ENCODE results near the gene ADAMTSL5.

Gene ADAMTSL5

GRCh38 chr19:1466461-1467214 is 46.2 kb downstream of the ADAMTSL5 start:
- in situ Hi-C loops (cut with HindIII; ENCODE audit: low pct_unique_long_range_greater_than_20kb, low sequenced_read_pairs), result no loop called here

DNA sequence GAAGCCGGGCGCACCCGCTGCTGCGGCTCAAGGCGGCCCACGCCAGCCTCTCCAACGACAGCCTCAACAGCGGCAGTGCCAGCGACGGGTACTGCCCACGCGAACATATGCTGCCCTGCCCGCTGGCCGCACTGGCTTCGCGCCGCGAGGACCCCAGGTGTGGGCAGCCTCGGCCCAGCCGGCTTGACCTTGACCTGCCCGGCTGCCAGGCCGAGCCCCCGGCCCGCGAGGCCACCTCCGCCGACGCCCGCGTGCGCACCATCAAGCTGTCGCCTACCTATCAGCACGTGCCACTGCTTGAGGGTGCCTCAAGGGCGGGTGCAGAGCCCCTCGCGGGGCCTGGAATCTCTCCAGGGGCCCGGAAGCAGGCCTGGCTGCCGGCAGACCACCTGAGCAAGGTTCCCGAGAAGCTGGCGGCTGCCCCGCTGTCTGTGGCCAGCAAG is 46.8 kb downstream of the ADAMTSL5 start:
- no peak for DNase-seq (ENCODE audit: low read depth in 1 of 2, low spot score in 1 of 2)
- in situ Hi-C loops (cut with HindIII; ENCODE audit: low pct_unique_long_range_greater_than_20kb, low sequenced_read_pairs), result no loop called here
- no peak for TF ChIP-seq JUND (IDR thresholded peaks at IDR 0.05; ENCODE audit: low read depth)

More at GRCh38 chr19:1466461-1467214, 46.2 kb downstream of the ADAMTSL5 start:
- no peak for TF ChIP-seq JUND (IDR thresholded peaks at IDR 0.05; ENCODE audit: low read depth)
- DNase-seq (ENCODE audit: low read depth in 1 of 2, low spot score in 1 of 2), result no peak

- no peak for TF ChIP-seq JUND (IDR thresholded peaks at IDR 0.05; ENCODE audit: low read depth)
Measured at GRCh38 chr19:1465191-1466016, 47.4 kb downstream of the ADAMTSL5 start.

GRCh38 chr19:1461862-1462261 is 51.0 kb downstream of the ADAMTSL5 start:
- TF ChIP-seq JUND (IDR thresholded peaks at IDR 0.05; ENCODE audit: low read depth), result no peak
- in situ Hi-C loops (cut with HindIII; ENCODE audit: low pct_unique_long_range_greater_than_20kb, low sequenced_read_pairs), result no loop called here
- no peak for DNase-seq (ENCODE audit: low read depth in 1 of 2, low spot score in 1 of 2)

More at GRCh38 chr19:1465191-1466016, 47.4 kb downstream of the ADAMTSL5 start:
- in situ Hi-C loops (cut with HindIII; ENCODE audit: low pct_unique_long_range_greater_than_20kb, low sequenced_read_pairs), result no loop called here
- DNase-seq (ENCODE audit: low read depth in 1 of 2, low spot score in 1 of 2), result no peak

- DNase-seq (ENCODE audit: low read depth in 1 of 2, low spot score in 1 of 2), result no peak
- no peak for TF ChIP-seq JUND (IDR thresholded peaks at IDR 0.05; ENCODE audit: low read depth)
- in situ Hi-C loops (cut with HindIII; ENCODE audit: low pct_unique_long_range_greater_than_20kb, low sequenced_read_pairs), result no loop called here
Measured at GRCh38 chr19:1460033-1460995, 52.5 kb downstream of the ADAMTSL5 start.

DNA sequence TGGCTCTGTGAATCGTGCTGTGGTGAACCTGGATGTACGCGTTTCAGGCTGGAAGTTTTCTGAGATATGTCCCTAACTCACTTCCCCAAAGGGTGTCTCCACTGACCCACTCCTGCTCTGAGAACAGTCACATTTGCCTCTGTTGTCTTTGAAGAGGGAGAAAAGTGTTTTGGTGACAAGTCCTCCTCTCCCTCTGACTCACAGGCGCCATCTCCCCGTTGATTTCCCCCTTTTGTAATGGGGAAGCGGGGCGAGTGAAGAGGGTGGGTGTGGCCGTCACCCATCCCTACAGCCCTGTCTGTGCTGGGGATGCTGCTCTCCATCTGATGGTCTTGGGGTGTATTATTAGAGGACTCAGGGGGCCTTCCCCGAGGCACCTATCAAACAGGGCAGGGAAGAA is 53.3 kb downstream of the ADAMTSL5 start:
- in situ Hi-C loops (cut with HindIII; ENCODE audit: low pct_unique_long_range_greater_than_20kb, low sequenced_read_pairs), result no loop called here
- no peak for TF ChIP-seq JUND (IDR thresholded peaks at IDR 0.05; ENCODE audit: low read depth)
- no peak for DNase-seq (ENCODE audit: low read depth in 1 of 2, low spot score in 1 of 2)

- in situ Hi-C loops (cut with HindIII; ENCODE audit: low pct_unique_long_range_greater_than_20kb, low sequenced_read_pairs), result no loop called here
- no peak for TF ChIP-seq JUND (IDR thresholded peaks at IDR 0.05; ENCODE audit: low read depth)
- DNase-seq (ENCODE audit: low read depth in 1 of 2, low spot score in 1 of 2), result no peak
Measured at GRCh38 chr19:1457892-1458291, 54.9 kb downstream of the ADAMTSL5 start.

GRCh38 chr19:1457031-1457739 is 55.6 kb downstream of the ADAMTSL5 start:
- in situ Hi-C loops (cut with HindIII; ENCODE audit: low pct_unique_long_range_greater_than_20kb, low sequenced_read_pairs), result no loop called here
- TF ChIP-seq JUND (IDR thresholded peaks at IDR 0.05; ENCODE audit: low read depth), result no peak
- no peak for DNase-seq (ENCODE audit: low read depth in 1 of 2, low spot score in 1 of 2)

DNA sequence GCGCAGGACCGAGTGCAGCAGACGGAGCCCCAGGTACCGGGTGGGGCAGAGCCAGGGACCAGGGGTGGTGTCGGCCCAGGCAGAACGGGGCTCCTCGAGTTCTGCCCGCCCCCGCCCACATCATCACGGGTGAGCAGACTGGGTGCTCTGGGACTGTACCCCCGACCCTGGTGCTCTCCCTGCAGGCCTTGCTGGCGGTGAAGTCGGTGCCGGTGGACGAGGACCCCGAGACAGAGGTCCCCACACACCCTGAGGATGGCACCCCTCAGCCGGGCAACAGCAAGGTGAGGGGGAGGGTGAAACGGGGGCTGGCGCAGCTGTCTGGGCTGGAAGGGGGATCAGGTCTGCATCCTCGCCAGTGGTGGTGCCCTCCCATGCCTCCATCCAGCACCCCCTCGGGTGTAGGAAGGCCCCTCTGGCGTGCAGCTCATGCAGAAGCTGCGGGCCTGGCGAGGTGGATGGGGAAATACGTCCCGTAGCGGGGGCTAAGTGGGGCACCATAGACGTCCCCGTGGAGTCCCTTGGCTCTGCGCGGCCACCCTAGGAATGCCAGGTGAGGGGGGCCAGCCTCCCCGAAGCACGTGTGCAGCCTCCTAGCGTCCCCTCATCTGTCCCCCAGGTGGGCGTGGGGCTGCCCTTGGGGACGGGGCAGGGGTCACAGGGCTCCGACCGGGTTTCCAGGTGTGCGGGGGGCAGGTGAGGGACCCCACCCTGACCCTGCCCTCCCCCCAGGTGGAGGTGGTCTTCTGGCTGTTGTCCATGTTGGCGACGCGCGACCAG is 56.5 kb downstream of the ADAMTSL5 start:
- DNase-seq (ENCODE audit: low read depth in 1 of 2, low spot score in 1 of 2), result no peak
- in situ Hi-C loops (cut with HindIII; ENCODE audit: low pct_unique_long_range_greater_than_20kb, low sequenced_read_pairs), result no loop called here
- TF ChIP-seq JUND (IDR thresholded peaks at IDR 0.05; ENCODE audit: low read depth), result no peak

DNA sequence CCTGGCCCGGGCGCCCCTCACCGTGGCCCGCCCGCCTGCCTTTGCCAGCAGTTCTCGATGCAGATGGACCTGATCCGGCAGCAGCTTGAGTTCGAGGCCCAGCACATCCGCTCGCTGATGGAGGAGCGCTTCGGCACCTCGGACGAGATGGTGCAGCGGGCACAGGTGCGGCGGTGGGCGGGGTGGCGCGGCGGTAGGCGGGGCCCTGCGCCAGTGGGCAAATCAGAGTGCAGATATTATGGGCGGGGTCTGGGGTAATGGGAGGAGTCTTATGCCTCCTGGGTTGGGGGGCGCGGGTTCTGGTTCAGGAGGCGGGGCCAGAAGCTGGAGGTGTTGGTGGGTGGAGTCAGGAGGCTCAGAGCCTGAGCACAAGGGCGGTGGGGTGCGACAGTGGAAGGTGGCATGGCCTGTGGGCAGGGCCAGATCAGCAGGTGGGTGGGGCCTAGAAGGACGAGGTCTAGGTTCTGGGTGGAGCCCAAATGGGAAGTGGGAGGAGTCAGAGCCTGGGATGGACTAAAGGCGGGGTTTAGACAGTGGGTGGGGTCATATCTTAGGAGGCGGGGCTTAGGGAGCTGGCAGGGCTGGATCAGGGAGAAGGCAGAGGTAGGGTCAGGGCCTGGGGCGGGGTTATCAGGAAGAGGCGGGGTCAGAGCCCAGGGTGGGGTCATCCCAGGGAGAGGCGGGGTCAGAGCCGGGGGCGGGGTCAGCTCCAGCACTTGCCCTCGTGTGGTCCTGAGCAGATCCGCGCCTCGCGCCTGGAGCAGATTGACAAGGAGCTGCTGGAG is 57.3 kb downstream of the ADAMTSL5 start:
- no peak for TF ChIP-seq JUND (IDR thresholded peaks at IDR 0.05; ENCODE audit: low read depth)
- DNase-seq (ENCODE audit: low read depth in 1 of 2, low spot score in 1 of 2), result peak; percentile 95 to 98
- in situ Hi-C loops (cut with HindIII; ENCODE audit: low pct_unique_long_range_greater_than_20kb, low sequenced_read_pairs), result no loop called here

All from T47D (cell line).